Glutamatergic neuron (in vitro differentiated cells): Measurements from ENCODE around the gene PALD1. TPM values are rescaled to one million over a fixed set of nuclear protein-coding genes. Genes with fewer than 3 reads are reported as not detected.

Source experiments
- DNase-seq: peaks from one replicate; pipeline ENCODE4 v3.0.0; 2022
- H3K27ac Mint-ChIP-seq: one replicate; pipeline ENCODE4 v1.8.0; 2020; ENCODE audit warnings: mild to moderate bottlenecking, mixed read lengths, inconsistent platforms; ENCODE audit not compliant: unreplicated experiment
- H3K27me3 Mint-ChIP-seq: one replicate; pipeline ENCODE4 v1.8.0; 2020; ENCODE audit warnings: mild to moderate bottlenecking, moderate library complexity, mixed read lengths, inconsistent platforms; ENCODE audit not compliant: unreplicated experiment
- H3K36me3 Mint-ChIP-seq: one replicate; pipeline ENCODE4 v1.8.0; 2020; ENCODE audit warnings: mild to moderate bottlenecking, mixed read lengths, inconsistent platforms; ENCODE audit not compliant: unreplicated experiment
- H3K4me1 Mint-ChIP-seq: one replicate; pipeline ENCODE4 v1.8.0; 2020; ENCODE audit warnings: mild to moderate bottlenecking, low read depth, mixed read lengths, inconsistent platforms; ENCODE audit not compliant: unreplicated experiment
- H3K4me3 Mint-ChIP-seq: one replicate; pipeline ENCODE4 v1.8.0; 2020; ENCODE audit warnings: mild to moderate bottlenecking, mixed read lengths, inconsistent platforms; ENCODE audit not compliant: unreplicated experiment
- H3K9me3 Mint-ChIP-seq: one replicate; pipeline ENCODE4 v1.8.0; 2020; ENCODE audit warnings: mild to moderate bottlenecking, moderate library complexity, mixed read lengths, inconsistent platforms; ENCODE audit not compliant: unreplicated experiment
- CTCF ChIP-seq: fragments of 200-600 bp; sonication (generic); IDR thresholded peaks from one replicate; pipeline ENCODE4 v1.5.0; 2021; ENCODE audit not compliant: partially characterized antibody, unreplicated experiment
- total RNA-seq: library from RNA; stranded (reverse); fragmentation: NEBNext Ultra II Directional; extraction: Animal tissue kit (Norgen Biotek cat#: 25700); gene quantifications from one replicate; pipeline ENCODE4 v1.2.1, GENCODE V29; 2021; ENCODE audit not compliant: unreplicated experiment

The PALD1 gene
- total RNA-seq, 1 donor from 2014 or later, result 15.5 TPM

- Mint-ChIP-seq H3K4me1 (peaks cover 16% of the 10 kb centered on the region), H3K4me3 (no peak within 1 kb of the TSS), H3K36me3 (peaks cover 4% of the 10 kb centered on the region), H3K9me3 (peaks cover 8% of the 10 kb centered on the region), H3K27ac (peak within 1 kb of the TSS; percentile 78), H3K27me3 (no peaks in the 10 kb centered on the region)
- TF ChIP-seq CTCF, result no peak
- no peak for DNase-seq
Measured at GRCh38 chr10:70602665-70603448, 124.3 kb downstream of the PALD1 start, which contains the start of gene PRF1. TSS of gene PRF1 (minus strand) at chr10:70602741. CDS start at chr10:70600902, 1,839 bp downstream.

DNA sequence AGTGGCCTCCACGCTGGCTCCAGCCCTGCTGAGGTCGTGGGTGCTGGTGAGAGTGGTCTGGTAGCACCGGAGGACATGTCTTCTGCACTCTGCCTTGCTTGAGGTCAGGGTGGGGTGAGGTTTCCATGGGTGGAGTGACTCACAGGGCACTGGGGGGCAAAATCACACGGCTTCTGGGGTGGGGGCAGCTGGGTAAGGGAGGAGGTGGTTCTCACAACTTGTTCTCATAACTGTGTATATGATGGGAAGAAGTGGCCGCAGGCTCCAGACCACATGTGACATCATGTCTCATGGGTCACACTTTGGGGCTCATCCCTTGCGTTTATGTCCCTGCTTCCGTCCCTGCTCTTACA is 124.9 kb downstream of the PALD1 start:
- DNase-seq, result no peak
- Mint-ChIP-seq H3K4me1 (peaks cover 16% of the 10 kb centered on the region), H3K4me3 (no peak overlapping the region), H3K27me3 (no peaks in the 10 kb centered on the region), H3K9me3 (peaks cover 8% of the 10 kb centered on the region), H3K27ac (peak overlapping the region; percentile 78), H3K36me3 (peaks cover 4% of the 10 kb centered on the region)
- no peak for TF ChIP-seq CTCF

- peaks cover 8% of the 10 kb centered on the region for H3K9me3 Mint-ChIP-seq
Measured at GRCh38 chr10:70604106-70604505, 125.5 kb downstream of the PALD1 start.

GRCh38 chr10:70605161-70605560 is 126.6 kb downstream of the PALD1 start:
- Mint-ChIP-seq H3K9me3 (peaks cover 8% of the 10 kb centered on the region), H3K36me3 (peaks cover 4% of the 10 kb centered on the region), H3K4me1 (peaks cover 16% of the 10 kb centered on the region), H3K27ac (no peak overlapping the region), H3K27me3 (no peaks in the 10 kb centered on the region), H3K4me3 (no peak overlapping the region)
- no peak for DNase-seq
- no peak for TF ChIP-seq CTCF

More at GRCh38 chr10:70604106-70604505, 125.5 kb downstream of the PALD1 start:
- no peak for TF ChIP-seq CTCF
- Mint-ChIP-seq H3K4me3 (peak overlapping the region; percentile 30), H3K27ac (peak overlapping the region; percentile 78), H3K36me3 (peaks cover 4% of the 10 kb centered on the region), H3K4me1 (peaks cover 16% of the 10 kb centered on the region), H3K27me3 (no peaks in the 10 kb centered on the region)
- DNase-seq, result no peak

GRCh38 chr10:70607936-70608335 is 129.4 kb downstream of the PALD1 start:
- Mint-ChIP-seq H3K27me3 (no peaks in the 10 kb centered on the region), H3K9me3 (peaks cover 6% of the 10 kb centered on the region), H3K27ac (no peak overlapping the region), H3K4me1 (peaks cover 13% of the 10 kb centered on the region), H3K36me3 (peaks cover 4% of the 10 kb centered on the region), H3K4me3 (no peak overlapping the region)
- TF ChIP-seq CTCF, result no peak
- no peak for DNase-seq
